ENCODE results near the gene MEIKIN.

DNA sequence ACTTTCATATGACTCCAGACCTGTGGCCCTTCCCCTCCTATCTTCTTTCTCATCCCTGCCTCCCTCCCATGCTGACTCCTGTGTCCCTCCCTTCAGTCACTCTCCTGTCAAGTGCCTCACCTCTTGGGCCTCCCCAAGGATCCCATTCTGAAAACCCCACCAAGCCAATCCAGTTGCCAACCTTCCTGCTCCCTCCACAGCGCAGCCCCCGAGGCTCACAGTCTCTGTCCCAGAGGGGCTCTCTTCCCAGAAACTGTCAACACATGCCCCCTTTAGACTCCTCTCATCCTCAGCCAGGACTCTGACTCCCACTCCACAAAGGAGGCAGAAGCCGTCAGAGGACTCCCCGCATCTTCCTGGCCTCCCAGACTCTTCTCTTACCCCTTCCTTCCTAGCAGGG, 35.2 kb upstream of the MEIKIN start:
- no peak for TF ChIP-seq CTCF (IDR thresholded peaks at IDR 0.05)
- TF ChIP-seq POLR2A (IDR thresholded peaks at IDR 0.05), result no peak
